HL-60 (cell line): ENCODE measurements around the gene TMEM184A.

Source experiments
- CTCF ChIP-seq: IDR thresholded peaks from one replicate; pipeline ENCODE4 v1.5.1; 2011; ENCODE audit warnings: low read length, control low read depth, inconsistent platforms; ENCODE audit not compliant: insufficient read depth
- GABPA ChIP-seq: IDR thresholded peaks from 2 replicates; pipeline ENCODE4 v1.6.1; 2012; ENCODE audit warnings: low read depth
- POLR2AphosphoS5 ChIP-seq: IDR thresholded peaks from 2 replicates; pipeline ENCODE4 v1.6.1; 2012; ENCODE audit warnings: low read depth
- REST ChIP-seq: IDR thresholded peaks from 2 replicates; pipeline ENCODE4 v1.6.1; 2012; ENCODE audit warnings: low read depth; ENCODE audit not compliant: insufficient replicate concordance
- SPI1 ChIP-seq: IDR thresholded peaks from 2 replicates; pipeline ENCODE4 v1.6.1; 2012; ENCODE audit warnings: low read depth, mild to moderate bottlenecking, borderline replicate concordance

- no peak for TF ChIP-seq CTCF
- no peak for TF ChIP-seq REST
- no peak for TF ChIP-seq POLR2AphosphoS5
- no peak for TF ChIP-seq SPI1
- TF ChIP-seq GABPA = no peak
Measured at GRCh38 chr7:1544896-1545416, 11.0 kb downstream of the TMEM184A start.
